ENCODE results near the gene CCDC182. TPM values are rescaled to one million over a fixed set of nuclear protein-coding genes. Genes with fewer than 3 reads are reported as not detected.

Gene CCDC182
- total RNA-seq, 1 experiment from 2014 or later = not detected

DNA sequence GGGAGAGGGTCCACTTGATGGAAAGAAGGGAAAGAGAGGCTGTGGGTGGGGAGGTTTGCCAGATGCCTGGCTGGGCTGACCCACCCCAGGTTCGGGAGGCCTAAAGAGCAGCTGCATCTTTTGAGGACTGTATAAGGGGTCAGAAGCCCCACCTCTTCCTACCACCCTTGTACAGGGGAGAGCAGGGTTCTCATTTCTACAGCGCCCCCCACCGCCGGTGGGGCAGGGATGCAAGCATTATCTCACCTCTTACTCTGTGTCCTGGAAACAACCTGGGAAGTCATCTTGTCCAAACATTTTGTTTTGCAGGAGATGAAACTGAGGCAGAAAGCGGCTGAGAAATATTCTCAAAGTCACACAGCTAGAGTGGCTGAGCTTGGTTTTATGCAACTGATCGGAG lies 22.5 kb upstream of the CCDC182 start:
- no TSS peak for BruUV-seq (replicated peaks)
- H3K27ac ChIP-seq (ENCODE audit: low read depth, low read length, poor library complexity, severe bottlenecking) = no peak overlapping the region
- H3K4me1 ChIP-seq (ENCODE audit: insufficient read depth, low read length, poor library complexity, severe bottlenecking) = peaks cover 2% of the 10 kb centered on the region
- H3K36me3 ChIP-seq (ENCODE audit: insufficient read depth, low read length, poor library complexity, severe bottlenecking) = no peaks in the 10 kb centered on the region
- intact Hi-C loops (cut with micrococcal nuclease; ENCODE audit: unreplicated experiment) = no loop called here
- CTCF ChIA-PET = interaction anchor here (0.6 kb wide), 1 partner anchor 16 kb away, joined by 4 read pairs; no protein-coding TSS in a partner anchor
- H3K27me3 ChIP-seq (replicated peaks; ENCODE audit: insufficient read depth, low read depth, low read length, poor library complexity) = no peaks in the 10 kb centered on the region
- H3K9me3 ChIP-seq (ENCODE audit: low read depth, low read length, poor library complexity, severe bottlenecking) = no peaks in the 10 kb centered on the region
- no peak for DNase-seq (ENCODE audit: low spot score)
- TF ChIP-seq, protein P1, sequence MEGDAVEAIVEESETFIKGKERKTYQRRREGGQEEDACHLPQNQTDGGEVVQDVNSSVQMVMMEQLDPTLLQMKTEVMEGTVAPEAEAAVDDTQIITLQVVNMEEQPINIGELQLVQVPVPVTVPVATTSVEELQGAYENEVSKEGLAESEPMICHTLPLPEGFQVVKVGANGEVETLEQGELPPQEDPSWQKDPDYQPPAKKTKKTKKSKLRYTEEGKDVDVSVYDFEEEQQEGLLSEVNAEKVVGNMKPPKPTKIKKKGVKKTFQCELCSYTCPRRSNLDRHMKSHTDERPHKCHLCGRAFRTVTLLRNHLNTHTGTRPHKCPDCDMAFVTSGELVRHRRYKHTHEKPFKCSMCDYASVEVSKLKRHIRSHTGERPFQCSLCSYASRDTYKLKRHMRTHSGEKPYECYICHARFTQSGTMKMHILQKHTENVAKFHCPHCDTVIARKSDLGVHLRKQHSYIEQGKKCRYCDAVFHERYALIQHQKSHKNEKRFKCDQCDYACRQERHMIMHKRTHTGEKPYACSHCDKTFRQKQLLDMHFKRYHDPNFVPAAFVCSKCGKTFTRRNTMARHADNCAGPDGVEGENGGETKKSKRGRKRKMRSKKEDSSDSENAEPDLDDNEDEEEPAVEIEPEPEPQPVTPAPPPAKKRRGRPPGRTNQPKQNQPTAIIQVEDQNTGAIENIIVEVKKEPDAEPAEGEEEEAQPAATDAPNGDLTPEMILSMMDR (conservative IDR thresholded peaks at IDR 0.05; ENCODE audit: low read depth, low read length) = no peak
- TF ChIP-seq EZH2 (IDR thresholded peaks at IDR 0.05; ENCODE audit: borderline replicate concordance, low read depth, low read length, poor library complexity, severe bottlenecking) = no peak
- H3K4me3 ChIP-seq (ENCODE audit: low read depth, low read length, poor library complexity, severe bottlenecking) = no peak overlapping the region
- POLR2A ChIA-PET (ENCODE audit: low non-redundant PET) = no interaction called here

DNA sequence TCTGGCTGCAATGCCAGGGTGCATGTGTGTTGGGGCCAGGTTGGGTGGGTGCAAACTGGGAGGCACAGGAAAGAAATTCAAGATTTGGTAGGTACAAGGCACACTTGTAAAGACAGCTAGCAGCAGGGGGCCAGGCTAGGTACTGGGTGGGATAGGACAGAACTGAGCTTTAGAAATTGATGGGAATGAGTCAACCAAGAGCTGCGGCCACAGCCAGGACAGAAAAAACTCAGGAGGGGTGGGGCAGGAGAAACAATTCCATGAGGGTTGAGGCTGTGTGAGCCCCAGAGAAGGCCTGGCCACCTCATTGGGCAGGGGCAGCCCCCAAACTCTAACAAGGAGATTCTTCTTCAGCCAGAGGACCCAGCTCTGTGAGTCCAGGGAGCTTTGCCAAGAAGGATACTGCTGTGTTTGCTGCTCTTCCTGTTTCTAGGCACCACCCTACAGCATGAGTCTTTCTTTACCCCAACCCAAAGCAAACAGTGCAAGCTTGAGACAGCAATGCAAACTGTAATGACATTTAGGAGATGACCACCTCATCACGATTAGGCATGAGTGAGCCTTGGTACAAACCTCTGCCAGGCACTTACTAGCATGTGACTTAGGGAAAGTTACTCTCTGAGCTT lies 21.3 kb upstream of the CCDC182 start:
- no peak for DNase-seq (ENCODE audit: low spot score)
- no TSS peak for BruUV-seq (replicated peaks)
- Histone ChIP-seq H3K4me3 (ENCODE audit: low read depth, low read length, poor library complexity, severe bottlenecking) (no peak overlapping the region), H3K36me3 (ENCODE audit: insufficient read depth, low read length, poor library complexity, severe bottlenecking) (no peaks in the 10 kb centered on the region), H3K4me1 (ENCODE audit: insufficient read depth, low read length, poor library complexity, severe bottlenecking) (peaks cover 4% of the 10 kb centered on the region), H3K9me3 (ENCODE audit: low read depth, low read length, poor library complexity, severe bottlenecking) (no peaks in the 10 kb centered on the region), H3K27ac (ENCODE audit: low read depth, low read length, poor library complexity, severe bottlenecking) (no peak overlapping the region), H3K27me3 (replicated peaks; ENCODE audit: insufficient read depth, low read depth, low read length, poor library complexity) (no peaks in the 10 kb centered on the region)
- intact Hi-C loops (cut with micrococcal nuclease; ENCODE audit: unreplicated experiment) = no loop called here
- TF ChIP-seq EZH2 (IDR thresholded peaks at IDR 0.05; ENCODE audit: borderline replicate concordance, low read depth, low read length, poor library complexity, severe bottlenecking) = no peak
- TF ChIP-seq, protein P1 (conservative IDR thresholded peaks at IDR 0.05; ENCODE audit: low read depth, low read length) = no peak
- POLR2A ChIA-PET (ENCODE audit: low non-redundant PET) = no interaction called here
- CTCF ChIA-PET = interaction anchor here (1.3 kb wide), 1 partner anchor 17 kb away, joined by 4 read pairs; no protein-coding TSS in a partner anchor

DNA sequence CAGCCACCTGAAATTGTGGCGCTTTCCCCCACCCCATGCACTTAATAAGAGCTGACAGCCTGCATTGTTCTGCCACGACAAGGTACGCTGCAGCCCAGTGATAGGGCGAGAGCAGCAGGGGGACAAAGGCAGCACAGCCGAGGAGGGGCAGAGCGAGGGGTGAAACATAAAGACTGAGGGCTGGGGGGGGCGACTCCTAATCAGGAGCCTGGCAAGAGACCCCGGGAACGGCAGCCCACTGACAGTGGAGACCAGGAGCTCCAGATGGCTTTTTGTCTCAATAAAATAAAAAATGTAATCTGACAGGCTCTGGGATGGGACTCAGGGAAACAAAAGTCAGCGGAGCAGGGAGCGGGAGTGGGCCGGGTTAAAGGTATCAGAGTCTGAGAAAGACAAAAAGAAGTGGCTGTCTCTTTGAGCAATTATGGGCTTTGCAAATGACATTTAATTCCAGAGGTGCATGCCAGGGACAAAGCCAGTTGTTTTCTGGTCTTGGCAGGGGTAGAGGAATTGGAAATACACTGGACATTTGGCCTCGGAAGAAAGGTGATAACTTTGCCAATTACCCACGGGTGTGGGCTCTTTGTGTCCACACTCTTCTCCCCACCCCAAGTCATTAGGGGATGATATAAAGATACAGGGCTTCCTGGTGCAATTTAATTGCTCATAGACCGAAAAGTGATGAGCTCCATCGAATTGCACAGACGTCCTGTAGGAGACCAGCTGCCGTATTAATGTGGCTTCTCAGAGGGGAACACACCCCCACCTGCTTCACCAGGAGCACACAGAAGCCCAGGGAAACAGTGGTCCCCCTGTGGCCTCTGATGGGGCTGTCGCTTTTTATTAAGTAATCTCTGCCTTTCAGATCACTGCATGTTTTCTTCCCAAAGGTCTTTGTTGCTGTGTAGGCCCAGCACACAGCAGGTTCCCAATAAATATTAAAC lies 17.6 kb upstream of the CCDC182 start:
- Histone ChIP-seq H3K27ac (ENCODE audit: low read depth, low read length, poor library complexity, severe bottlenecking) (no peak overlapping the region), H3K36me3 (ENCODE audit: insufficient read depth, low read length, poor library complexity, severe bottlenecking) (no peaks in the 10 kb centered on the region), H3K4me3 (ENCODE audit: low read depth, low read length, poor library complexity, severe bottlenecking) (no peak overlapping the region), H3K9me3 (ENCODE audit: low read depth, low read length, poor library complexity, severe bottlenecking) (no peaks in the 10 kb centered on the region), H3K4me1 (ENCODE audit: insufficient read depth, low read length, poor library complexity, severe bottlenecking) (peaks cover 4% of the 10 kb centered on the region), H3K27me3 (replicated peaks; ENCODE audit: insufficient read depth, low read depth, low read length, poor library complexity) (no peaks in the 10 kb centered on the region)
- TF ChIP-seq EZH2 (IDR thresholded peaks at IDR 0.05; ENCODE audit: borderline replicate concordance, low read depth, low read length, poor library complexity, severe bottlenecking) = no peak
- TF ChIP-seq, protein P1 (conservative IDR thresholded peaks at IDR 0.05; ENCODE audit: low read depth, low read length) = no peak
- ChIA-PET CTCF (no interaction called here), POLR2A (ENCODE audit: low non-redundant PET) (no interaction called here)
- intact Hi-C loops (cut with micrococcal nuclease; ENCODE audit: unreplicated experiment) = no loop called here
- no TSS peak for BruUV-seq (replicated peaks)
- DNase-seq (ENCODE audit: low spot score) = no peak

Data from A673 (cell line).